MM.1S (cell line): Measurements from ENCODE around the gene MAMLD1.

ENCODE experiments used
- CTCF ChIP-seq: fragments of 300-600 bp; sonication (generic); IDR thresholded peaks from 2 replicates; pipeline ENCODE4 v1.5.1; 2016; ENCODE audit warnings: antibody characterized with exemption, low read length, mixed read lengths
- EZH2phosphoT487 ChIP-seq: fragments of 300-600 bp; sonication (generic); IDR thresholded peaks from 2 replicates; pipeline ENCODE4 v1.6.1; 2018; ENCODE audit warnings: antibody characterized with exemption, low read length

- TF ChIP-seq CTCF (no peak), EZH2phosphoT487 (no peak)
Measured at GRCh38 chrX:150475461-150475860, 112.3 kb downstream of the MAMLD1 start.
